Hindlimb muscle (tissue), 1 donor: Measurements from ENCODE around the gene KLK15. TPM values are rescaled to one million over a fixed set of nuclear protein-coding genes. Genes with fewer than 3 reads are reported as not detected.

Experiments used
- polyA plus RNA-seq: library from polyadenylated mRNA; unstranded; fragments of 120-200 nt; gene quantifications from one replicate; pipeline ENCODE4 v1.2.1, GENCODE V29; 2013; ENCODE audit not compliant: insufficient read length

Gene KLK15
- polyA plus RNA-seq, 1 donor: not detected

Other genes starting within 250 kb of the KLK15 start
- gene SYT3, start 193.7 kb downstream of the KLK15 start, polyA plus RNA-seq: 0.36 TPM
- 1.9 TPM for gene C19orf81, start 184.1 kb downstream of the KLK15 start, polyA plus RNA-seq
- gene SHANK1, start 113.8 kb downstream of the KLK15 start, polyA plus RNA-seq: 38.7 TPM
- gene CLEC11A, start 110.2 kb downstream of the KLK15 start, polyA plus RNA-seq: 21.5 TPM
- not detected for gene GPR32, start 63.1 kb downstream of the KLK15 start, polyA plus RNA-seq
- 0.14 TPM for gene ACP4, start 43.2 kb downstream of the KLK15 start, polyA plus RNA-seq
- 0.27 TPM for gene KLK1, start 9.8 kb downstream of the KLK15 start, polyA plus RNA-seq
- not detected for gene KLK3, start 21.3 kb upstream of the KLK15 start, polyA plus RNA-seq
- gene KLK2, start 39.9 kb upstream of the KLK15 start, polyA plus RNA-seq: not detected
- gene KLK4, start 77.8 kb upstream of the KLK15 start, polyA plus RNA-seq: not detected
- gene KLK5, start 119.5 kb upstream of the KLK15 start, polyA plus RNA-seq: not detected
- not detected for gene KLK6, start 136.0 kb upstream of the KLK15 start, polyA plus RNA-seq
- not detected for gene KLK7, start 150.3 kb upstream of the KLK15 start, polyA plus RNA-seq
- not detected for gene KLK8, start 168.0 kb upstream of the KLK15 start, polyA plus RNA-seq
- not detected for gene KLK10, start 186.1 kb upstream of the KLK15 start, polyA plus RNA-seq
- 0.72 TPM for gene KLK11, start 193.0 kb upstream of the KLK15 start, polyA plus RNA-seq
- not detected for gene KLK12, start 201.4 kb upstream of the KLK15 start, polyA plus RNA-seq
- not detected for gene KLK13, start 231.5 kb upstream of the KLK15 start, polyA plus RNA-seq
- gene KLK14, start 249.3 kb upstream of the KLK15 start, polyA plus RNA-seq: not detected